HK-2 (cell line): Measurements from ENCODE around the gene SIGLEC11.
"Not testable (repeated sequence)": the region's sequence is repeated elsewhere in the genome, so short reads cannot be mapped to it uniquely, and the experiment has no call there.

Source experiments
- DNase-seq: peaks from one replicate; pipeline ENCODE4 v3.0.0-alpha.2; 2018; ENCODE audit not compliant: unreplicated experiment

The SIGLEC11 gene

GRCh38 chr19:49983645-49984229, 22.8 kb upstream of the SIGLEC11 start:
- peak; percentile 65 for DNase-seq

- DNase-seq, result no peak
Measured at GRCh38 chr19:49981603-49982593, 20.9 kb upstream of the SIGLEC11 start.

- DNase-seq, result no peak
Measured at GRCh38 chr19:49978324-49978723, 17.4 kb upstream of the SIGLEC11 start.

- no peak for DNase-seq
Measured at GRCh38 chr19:49977881-49978280, 16.9 kb upstream of the SIGLEC11 start.

GRCh38 chr19:49977076-49977475, 16.1 kb upstream of the SIGLEC11 start:
- no peak for DNase-seq

- DNase-seq, result no peak
Measured at GRCh38 chr19:49976496-49976895, 15.5 kb upstream of the SIGLEC11 start.

- DNase-seq, result no peak
Measured at GRCh38 chr19:49975051-49975450, 14.1 kb upstream of the SIGLEC11 start.

GRCh38 chr19:49973987-49974386, 13.0 kb upstream of the SIGLEC11 start:
- no peak for DNase-seq

- no peak for DNase-seq
Measured at GRCh38 chr19:49972841-49973240, 11.9 kb upstream of the SIGLEC11 start.

- DNase-seq, result no peak
Measured at GRCh38 chr19:49971991-49972411, 11.0 kb upstream of the SIGLEC11 start.

- not testable (repeated sequence) for DNase-seq
Measured at GRCh38 chr19:49969355-49969754, 8.4 kb upstream of the SIGLEC11 start.

GRCh38 chr19:49968279-49968922, 7.4 kb upstream of the SIGLEC11 start:
- DNase-seq, result no peak

- not testable (repeated sequence) for DNase-seq
Measured at GRCh38 chr19:49959892-49960291, 1.1 kb downstream of the SIGLEC11 start.

GRCh38 chr19:49958596-49958995, 2.4 kb downstream of the SIGLEC11 start:
- not testable (repeated sequence) for DNase-seq

- not testable (repeated sequence) for DNase-seq
Measured at GRCh38 chr19:49958144-49958543, 2.8 kb downstream of the SIGLEC11 start.

- no peak for DNase-seq
Measured at GRCh38 chr19:49957262-49957915, 3.6 kb downstream of the SIGLEC11 start.

GRCh38 chr19:49956115-49956495, 4.9 kb downstream of the SIGLEC11 start:
- DNase-seq, result no peak

- DNase-seq, result no peak
Measured at GRCh38 chr19:49954933-49955332, 6.0 kb downstream of the SIGLEC11 start.

- no peak for DNase-seq
Measured at GRCh38 chr19:49954092-49954829, 6.7 kb downstream of the SIGLEC11 start.

GRCh38 chr19:49953416-49953815, 7.6 kb downstream of the SIGLEC11 start:
- no peak for DNase-seq

- no peak for DNase-seq
Measured at GRCh38 chr19:49952906-49953305, 8.1 kb downstream of the SIGLEC11 start.
